HG03103 (cell line): Measurements from ENCODE around the gene TBX2.

Source experiments
- ATAC-seq: cut with Tn5 transposase; IDR thresholded peaks from one replicate; pipeline ENCODE4 v1.9.1; 2021; ENCODE audit warnings: low read depth; ENCODE audit not compliant: unreplicated experiment

TBX2 gene

DNA sequence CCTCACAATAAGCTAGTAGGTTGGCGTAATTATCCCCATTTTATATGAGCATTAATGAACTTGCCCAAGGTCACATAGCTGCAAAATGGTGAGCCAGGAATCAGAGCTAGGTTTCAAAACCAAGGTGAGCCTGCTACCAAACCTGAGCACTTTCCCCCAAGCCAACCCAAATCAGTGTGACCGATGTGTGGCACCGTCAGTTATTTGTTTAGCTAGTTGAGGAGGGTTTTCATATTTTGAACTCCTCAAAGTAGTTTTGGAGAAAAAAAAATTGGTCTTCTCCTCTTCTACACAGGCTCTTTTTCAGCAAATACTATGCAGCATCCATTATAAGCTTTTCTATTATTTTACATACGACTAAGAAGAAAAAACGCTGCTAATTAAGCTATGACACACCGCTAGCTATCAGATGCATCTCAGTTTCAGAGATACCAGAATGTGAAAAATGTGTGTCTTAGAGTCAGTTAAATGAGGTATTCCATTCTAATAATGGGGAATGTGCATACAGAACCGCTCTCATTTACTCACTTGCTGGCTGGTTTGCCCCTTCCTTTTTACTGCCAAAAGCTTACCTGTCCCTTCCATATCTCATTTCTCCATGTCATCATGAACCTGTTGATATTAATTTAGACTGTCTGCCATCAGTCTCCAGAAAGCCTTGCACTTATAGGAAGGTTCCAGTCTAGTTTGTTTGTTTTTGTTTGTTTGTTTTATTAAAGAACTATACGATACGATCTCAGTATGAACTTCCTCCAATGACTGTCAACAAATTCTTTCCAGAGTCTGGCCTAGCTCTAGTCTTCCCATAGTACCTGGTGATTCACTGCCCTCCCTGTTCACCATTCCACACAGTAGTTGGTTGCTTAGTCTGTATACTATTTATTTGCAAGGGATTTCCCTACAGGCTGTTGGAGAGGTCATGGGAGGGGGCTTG, 50.3 kb downstream of the TBX2 start:
- ATAC-seq, result no peak

DNA sequence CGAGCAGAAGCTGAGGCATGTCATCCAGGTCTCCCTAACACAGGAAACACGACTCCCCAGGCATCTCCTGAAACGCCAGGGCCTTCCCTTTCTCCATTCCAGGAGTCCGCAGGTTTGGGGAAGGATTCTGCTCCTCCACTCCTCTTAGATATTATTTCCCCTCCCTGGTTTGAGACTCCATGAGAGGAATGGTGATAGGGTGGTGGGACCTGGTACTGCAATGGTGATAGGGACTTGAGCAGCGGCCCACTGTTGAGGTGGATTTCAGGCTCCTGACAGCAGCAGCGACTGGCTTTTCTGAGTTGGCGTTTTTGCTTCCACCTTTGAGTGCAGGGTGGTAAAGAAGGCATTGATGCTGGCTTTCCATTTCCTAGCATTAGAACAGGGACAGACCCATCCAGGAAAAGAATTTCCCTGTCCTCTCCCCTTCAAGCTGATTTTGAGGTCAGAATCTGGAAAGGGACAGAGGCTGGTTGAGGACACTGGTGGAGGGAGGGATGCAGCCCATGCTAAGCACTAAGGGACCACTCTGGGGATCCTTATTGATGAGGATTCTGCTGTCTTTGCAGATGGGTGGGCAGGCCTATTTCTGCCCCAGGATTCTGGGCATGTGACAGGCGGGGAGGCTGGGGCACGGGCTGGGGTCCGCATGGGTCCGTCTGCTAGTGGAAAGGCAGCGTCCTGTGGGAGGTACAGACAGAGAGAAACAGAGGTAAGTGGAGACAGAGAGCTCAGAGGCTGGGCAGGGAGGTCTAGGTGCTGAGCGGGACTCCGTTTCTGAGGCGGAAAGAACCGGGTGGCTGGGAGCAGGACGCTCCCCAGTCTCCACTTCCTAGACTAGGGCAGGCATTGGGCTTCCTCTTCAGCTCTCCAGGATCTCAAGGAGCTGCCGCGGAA, 51.2 kb downstream of the TBX2 start:
- ATAC-seq, result no peak

DNA sequence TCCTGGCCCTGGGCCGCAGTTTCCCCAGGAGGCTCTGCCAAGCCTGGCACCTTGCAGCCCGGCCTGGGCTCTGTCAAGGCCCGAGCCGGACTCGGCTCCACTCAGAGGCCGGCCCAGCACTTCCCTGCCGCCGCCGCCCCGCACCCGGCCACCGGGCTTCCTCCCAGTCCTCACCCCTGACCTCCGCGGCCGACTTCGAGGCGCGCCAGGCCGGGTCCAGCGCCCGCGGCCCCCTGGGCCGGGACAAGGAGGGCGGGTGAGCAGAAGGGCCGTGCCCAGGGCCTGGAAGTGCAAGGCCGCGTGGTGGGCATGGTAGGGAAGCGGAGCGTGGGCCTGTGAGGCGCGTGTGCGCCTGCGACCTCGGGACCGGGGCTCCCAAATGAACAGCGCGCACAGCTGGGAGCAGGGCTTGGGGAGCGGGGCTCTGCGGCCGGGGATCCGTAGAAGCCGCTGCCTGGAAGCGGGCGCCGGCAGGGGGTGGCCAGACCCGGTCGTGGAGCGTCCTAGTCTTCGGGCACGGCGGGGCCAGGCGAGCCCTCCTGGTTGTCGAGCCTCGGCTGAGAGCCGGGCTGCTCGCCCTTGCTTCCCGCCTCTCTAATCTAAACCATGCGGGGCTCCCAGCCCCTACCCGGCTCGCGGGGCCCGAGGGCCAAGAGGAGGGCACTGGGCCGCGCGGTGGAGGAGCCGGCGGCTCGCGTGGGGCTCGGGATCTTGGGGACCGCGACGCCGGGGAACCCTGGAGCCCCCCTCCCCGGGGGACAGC, 52.1 kb downstream of the TBX2 start:
- ATAC-seq, result no peak

DNA sequence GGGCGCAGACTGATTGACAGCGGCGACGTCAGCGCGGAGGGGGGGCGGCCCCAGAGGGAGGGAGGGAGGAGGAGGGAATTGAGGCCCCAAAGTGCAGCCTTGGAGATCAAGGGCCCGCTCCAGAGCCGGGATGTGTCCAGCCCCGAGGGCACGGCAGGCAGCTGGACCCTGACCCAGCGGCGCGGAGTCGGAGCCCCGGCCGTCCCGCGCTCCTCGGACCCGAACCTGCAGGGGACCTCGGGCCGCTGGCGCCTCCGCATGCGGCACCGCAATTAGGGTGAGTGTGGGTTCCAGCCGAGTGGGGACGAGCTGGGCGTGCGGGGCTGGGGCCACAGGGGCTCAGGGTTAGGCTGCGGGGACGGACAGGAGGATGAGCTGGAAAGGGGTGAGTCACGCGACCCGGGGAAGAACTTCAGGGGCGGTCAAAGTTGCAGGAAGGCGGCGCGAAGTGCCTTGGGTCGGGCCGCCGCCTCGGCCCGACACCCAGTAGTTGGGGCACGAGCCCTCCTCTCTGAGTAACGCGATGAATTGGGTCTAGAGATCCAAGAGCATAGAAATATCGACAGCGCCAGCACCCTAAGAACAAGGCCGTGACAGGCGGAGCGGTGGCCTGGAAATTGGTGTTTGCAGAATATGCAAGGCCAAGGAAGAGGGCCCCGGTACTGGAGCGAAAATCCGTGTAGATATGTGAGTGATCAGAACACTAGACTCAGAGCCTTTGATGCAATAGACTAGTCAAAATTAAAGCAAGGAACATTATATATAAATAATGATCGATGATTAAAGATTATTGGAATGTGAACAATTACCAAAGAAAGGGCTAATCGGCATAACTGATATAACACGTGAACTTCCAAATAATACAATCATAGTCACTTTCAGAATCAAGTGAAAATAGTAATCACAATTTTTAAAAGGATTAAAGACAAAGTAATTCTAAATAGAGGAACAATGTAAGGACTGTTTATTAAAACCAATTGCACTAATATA, 53.0 kb downstream of the TBX2 start, which contains the start of gene TBX4:
TBX4 (plus strand) TSS at position 122 of the 990 bp plus-strand sequence. CDS start 4,069 bp downstream, outside the sequence.
- no peak for ATAC-seq

DNA sequence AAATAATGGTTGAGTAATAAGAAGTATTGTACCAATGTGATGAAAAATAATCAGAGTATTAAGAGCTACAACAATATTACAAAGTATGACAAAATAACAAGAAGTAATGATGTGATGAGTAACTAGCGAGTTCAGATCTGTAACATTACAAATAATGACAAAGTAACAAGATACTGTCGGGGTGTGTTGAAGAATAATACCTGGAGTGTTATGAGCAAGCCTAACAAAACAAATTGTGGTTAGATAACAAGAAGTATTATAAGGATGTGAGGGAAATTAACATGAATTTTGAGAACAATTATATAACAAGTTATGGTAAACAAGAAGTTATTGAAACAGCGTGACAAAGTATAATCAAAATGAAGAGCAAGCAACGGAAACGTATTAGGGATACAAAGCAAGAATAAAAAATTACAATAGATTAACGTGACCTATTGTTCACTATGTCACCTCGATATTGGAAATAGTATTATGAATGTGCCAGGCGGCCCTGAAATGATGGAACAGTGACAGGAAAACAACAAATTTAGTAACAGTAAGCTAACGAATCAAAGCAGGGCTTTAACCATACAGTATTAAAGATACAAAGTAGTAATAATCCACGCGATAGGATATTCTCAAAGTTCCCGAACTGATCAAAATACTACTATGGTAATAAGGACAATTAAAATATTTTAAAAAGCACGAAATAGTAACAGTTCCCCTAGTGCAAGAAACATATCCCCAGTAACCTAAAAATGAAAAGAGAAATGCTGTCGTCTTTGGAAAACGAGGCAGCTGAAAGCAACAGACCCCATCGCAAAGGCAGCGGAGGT, 54.1 kb downstream of the TBX2 start:
- ATAC-seq, result no peak

DNA sequence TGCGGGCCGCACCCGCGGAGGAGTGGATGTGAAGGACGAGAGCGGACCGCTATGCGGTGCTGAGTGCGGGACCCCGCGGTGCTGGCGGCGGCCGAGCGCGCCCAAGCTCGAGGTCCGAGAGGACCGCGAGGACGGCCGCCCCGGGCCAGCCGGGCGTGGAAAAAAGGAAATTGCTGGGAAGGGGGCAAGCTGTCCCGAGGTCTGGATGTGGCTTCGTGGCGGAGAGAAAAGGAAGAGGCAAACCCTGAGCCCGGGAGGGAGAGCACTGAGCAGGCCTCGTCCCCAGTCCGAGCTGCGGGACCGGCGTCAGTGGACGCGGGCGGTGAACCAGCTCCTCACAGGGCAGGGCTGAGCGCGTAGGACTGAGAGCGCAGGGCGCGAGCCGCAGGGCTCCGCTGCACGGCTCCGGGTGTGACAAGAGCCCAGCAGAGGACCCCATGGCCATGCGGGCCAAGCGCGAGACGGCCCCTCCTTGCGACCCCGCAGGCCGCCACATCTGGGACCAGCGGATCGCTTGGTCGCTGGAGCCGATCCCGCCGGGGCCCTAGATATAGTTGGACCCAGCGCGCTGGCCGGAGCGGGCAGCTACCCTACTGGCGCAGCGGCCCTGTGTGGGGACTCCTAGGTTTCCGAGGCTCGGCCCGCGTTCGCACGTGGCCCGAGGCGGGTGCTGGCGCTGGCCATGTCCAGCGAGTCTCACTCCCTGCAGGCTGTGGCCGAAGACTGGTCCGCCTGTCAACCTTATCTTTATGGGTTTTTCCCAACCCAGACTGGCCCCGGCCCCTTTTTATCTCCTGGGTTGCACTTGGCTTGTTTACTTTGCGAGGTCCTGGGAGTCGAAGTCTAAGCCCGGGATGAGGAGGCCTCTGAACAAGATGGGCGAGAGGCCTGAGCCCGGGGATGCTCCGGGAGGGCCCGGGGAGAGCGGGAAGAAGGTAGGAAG, 55.0 kb downstream of the TBX2 start:
- no peak for ATAC-seq

DNA sequence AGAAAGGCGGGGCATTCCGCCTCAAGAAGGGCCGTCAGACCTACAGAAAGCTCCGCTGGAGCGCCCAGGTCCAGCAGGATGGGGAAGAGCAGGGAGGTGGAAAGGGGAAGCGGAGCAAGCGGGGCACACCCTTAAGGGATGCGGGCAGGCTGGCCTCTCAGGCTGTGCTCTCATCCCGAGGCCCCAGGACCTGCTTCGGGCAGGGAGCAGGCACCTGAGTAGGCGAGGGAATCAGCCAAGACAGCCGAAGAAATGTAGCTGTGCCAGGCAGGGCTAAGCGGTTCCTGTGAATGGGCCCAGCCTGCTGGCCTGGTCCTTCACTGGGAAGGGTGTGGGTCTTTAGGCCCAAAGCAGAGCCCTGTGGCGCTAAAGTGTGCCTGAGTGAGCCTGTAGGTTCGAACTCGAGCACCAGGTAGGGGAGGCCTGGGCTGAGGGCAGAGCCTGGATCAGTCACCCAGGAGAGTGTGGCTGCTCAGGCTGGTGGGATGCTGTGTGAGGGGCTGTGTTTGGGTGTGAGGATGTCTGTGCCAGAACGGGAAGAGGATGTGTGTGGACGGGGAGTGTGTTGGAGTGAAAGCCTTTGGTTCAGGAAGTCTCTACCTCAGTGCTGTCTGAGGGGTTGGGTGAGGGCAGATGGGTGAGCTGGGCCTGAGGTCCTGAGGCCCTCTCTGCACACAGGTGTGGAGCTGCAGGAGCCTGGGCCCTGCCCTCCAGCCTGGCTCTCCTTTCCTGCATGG, 55.8 kb downstream of the TBX2 start:
- ATAC-seq, result no peak

DNA sequence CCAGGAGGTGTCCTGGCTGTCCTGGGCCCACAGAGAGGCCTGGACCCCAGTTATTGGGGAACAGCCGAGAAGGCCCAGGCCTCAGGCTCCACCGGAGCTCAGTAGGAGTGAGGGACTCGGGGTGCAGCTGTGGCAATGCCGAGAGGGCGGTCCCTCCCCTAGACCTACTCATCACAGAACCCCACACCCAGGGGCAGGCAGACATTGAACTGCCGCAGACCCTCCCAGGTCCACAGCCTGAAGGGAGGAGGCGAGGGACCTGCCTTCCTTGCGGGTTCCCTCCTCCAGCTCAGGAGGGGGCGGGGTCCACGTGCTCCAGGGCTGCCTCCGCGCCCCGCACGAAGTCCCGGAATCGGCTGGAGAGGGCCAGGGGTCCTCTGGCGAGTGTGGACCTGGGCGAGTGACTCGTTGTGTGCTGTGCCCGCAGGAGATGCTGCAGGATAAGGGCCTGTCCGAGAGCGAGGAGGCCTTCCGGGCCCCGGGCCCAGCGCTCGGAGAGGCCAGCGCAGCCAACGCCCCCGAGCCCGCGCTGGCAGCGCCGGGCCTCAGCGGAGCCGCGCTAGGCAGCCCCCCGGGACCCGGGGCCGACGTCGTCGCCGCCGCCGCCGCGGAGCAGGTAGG, 56.5 kb downstream of the TBX2 start:
- ATAC-seq, result no peak

DNA sequence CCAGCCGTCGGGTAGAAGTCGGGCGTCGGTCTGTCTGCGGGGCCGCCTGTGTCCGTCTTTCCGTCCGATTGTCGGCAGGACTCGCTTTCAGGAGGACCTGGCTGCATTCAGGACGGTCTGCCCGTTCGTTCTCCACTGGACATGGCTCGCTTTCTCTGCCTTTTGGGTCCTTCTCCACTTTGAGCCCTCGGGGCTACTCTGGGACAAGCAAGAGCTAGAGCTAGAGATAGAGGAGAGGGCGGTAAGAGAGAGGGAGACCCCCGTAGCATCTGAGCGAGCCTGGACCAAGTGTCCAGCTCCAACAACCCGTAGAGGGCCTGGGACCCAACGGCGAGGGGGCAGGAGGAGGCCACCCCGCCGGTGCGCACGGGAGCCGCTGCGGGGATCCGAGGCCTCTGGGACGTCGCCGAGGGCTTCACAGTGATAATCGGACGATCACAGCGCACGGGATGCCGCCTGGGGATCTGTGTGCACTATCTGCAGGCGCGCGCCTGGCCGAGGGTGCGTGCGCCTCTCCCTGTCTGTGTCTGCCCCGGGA, 57.1 kb downstream of the TBX2 start:
- ATAC-seq, result no peak

DNA sequence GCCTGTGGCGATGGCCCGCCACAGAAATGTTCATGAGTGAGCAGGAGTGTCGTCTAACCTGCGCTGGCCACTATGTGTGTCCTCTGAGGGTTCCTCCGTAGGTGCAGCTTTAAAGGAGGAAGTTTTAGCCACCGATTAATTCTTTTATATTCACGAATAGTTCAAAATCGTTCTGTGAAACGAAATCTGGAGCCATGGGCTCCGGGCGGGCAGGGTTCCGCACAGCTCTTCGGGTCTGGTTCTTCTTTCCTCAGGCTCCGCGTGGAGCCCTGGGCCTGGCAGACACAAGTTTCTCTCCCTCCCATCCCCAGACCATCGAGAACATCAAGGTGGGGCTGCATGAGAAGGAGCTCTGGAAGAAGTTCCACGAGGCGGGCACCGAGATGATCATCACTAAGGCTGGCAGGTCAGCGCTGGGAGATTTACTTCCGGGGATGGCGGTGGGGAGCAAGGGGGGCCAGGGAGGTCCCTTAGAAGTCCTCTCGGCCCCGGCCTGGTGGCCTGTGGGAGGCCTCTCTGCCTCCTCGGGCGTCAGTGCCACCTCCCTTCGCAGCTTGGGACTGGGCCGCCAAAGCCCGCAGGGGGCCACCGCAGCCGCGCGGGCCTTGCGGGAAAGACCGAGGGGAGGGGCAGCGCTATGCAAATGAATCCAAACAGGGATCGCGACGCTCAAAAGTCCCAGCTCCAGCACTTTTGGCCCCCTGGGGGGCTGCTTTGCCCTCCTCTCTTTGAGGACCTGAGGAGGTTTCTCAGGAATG, 57.8 kb downstream of the TBX2 start:
- ATAC-seq, result no peak

DNA sequence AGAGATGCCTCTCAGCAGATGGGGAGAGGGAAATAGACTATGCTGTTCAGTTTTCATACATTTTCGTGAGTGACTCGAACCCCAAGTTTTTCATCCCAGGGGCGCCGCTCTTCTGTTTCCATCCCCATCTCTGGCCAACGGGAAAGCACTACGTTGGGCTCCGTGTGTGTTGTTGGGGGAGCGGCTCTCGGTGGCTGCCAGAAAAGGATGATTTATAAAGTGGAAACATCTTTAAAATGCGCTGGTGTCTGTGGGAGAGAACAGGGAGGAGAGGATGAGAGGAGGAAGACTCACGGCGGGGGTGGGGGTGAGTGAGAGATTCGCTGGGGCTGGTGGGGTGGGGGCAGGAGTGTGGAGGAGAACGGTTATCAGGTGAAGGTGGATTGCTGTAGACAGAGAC, 58.4 kb downstream of the TBX2 start:
- no peak for ATAC-seq

DNA sequence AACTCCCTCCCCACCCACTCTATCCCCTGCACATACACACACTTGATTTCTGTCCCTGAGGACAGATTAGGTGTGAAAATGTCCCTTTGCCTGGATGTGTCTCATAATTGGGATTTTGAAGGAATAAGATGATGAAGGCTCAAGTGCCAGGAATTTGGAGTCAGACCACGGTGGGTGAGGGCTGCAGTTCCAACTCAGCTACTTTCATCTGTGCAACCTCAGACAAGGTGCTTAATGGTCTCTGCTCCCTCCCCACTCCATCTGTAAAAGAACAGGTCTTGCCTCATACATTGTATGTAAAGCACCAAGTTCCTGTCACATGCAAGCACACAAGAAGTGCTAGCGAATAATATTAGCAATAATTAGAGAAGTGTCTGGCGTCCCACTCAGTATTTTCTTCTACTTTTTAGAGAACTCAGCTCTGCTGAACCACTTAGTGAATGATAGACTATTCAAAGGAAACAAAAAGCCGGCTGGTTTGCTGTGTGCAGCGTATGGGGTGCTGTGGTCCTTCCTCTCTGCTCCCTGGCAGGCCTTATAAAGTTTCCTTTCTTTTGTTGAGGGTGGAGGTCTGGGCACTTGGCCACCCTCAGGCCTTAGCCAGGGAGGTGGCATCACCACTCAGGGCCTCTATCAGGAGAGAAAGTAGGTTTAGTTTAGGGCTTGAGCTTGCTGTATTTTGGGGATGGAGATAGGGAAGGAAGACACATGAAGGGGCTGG, 58.9 kb downstream of the TBX2 start:
- ATAC-seq, result no peak
